Vagina (tissue), 2 donors: Measurements from ENCODE around the gene MAPK9.

Experiments used
- POLR2A ChIP-seq, 2 donors: fragments of 450-650 bp; IDR thresholded peaks; one replicate each; pipeline ENCODE4 v1.6.1; 2017; ENCODE audit warnings: antibody characterized with exemption in 2 of 2, mild to moderate bottlenecking in 2 of 2, moderate library complexity in 2 of 2
- POLR2AphosphoS5 ChIP-seq, 2 donors: sonication (generic); formaldehyde crosslinking; IDR thresholded peaks; one replicate each; pipeline ENCODE4 v1.9.0; 2017; ENCODE audit warnings: antibody characterized with exemption in 2 of 2, mild to moderate bottlenecking in 2 of 2, low read depth in 1 of 2; ENCODE audit not compliant: insufficient read depth in 1 of 2
- TF ChIP-seq, protein P1 (sequence below), 3 experiments: fragments of 450-650 bp in 2 of 3; fragments of 200-600 bp in 1 of 3; sonication (generic) in 1 of 3; IDR thresholded peaks; one replicate each; pipeline ENCODE4 v1.5.1; 2017 to 2019; ENCODE audit warnings: antibody characterized with exemption in 3 of 3, mild to moderate bottlenecking in 2 of 3, moderate library complexity in 2 of 3

DNA sequence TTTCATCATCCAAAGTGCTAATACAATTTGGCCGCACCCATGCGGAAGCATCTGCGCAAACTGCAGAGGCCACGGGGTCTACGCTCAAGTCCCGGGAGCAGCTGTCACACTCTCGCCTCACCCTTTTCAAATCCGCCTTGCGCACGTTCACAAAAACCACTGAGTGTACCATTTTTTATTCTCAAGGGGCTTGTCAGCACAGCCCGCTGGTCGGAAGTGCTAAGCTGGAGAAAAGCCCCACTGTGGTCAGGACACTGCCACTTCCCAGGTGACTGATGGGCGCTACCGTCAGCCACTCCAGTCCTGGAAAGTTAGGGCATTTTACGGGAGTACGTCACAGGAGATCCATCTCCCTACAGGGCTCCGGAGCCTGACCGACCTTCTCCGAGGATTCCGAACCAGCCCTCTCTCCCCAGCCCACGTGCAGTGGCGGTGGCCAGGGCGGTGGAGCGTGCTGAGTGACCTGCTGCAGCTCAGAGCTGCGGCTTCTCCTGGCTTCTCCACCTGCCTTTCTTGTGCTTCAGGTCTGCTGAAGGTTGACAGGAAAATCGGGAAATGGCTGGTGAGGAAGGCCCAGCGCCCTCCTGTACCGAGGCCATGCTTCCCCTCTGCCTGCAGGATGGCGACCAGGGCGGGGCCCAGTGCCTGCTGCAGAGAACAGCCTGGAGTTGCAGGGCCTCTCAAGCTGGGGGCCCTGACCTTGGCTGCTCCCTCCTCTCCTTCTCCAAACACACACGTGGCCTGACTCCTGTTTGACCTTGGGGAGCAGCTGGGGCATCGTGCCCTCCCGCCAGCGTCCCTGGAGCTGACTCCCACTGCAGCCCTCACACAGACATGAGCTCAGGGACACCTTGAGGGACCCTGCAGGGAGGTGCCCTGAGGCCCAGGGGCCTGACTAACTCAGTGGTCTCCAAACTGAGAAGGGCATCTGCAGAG, 97.2 kb downstream of the MAPK9 start:
- TF ChIP-seq POLR2A (IDR thresholded peaks at IDR 0.05) = no peak
- TF ChIP-seq, protein P1, sequence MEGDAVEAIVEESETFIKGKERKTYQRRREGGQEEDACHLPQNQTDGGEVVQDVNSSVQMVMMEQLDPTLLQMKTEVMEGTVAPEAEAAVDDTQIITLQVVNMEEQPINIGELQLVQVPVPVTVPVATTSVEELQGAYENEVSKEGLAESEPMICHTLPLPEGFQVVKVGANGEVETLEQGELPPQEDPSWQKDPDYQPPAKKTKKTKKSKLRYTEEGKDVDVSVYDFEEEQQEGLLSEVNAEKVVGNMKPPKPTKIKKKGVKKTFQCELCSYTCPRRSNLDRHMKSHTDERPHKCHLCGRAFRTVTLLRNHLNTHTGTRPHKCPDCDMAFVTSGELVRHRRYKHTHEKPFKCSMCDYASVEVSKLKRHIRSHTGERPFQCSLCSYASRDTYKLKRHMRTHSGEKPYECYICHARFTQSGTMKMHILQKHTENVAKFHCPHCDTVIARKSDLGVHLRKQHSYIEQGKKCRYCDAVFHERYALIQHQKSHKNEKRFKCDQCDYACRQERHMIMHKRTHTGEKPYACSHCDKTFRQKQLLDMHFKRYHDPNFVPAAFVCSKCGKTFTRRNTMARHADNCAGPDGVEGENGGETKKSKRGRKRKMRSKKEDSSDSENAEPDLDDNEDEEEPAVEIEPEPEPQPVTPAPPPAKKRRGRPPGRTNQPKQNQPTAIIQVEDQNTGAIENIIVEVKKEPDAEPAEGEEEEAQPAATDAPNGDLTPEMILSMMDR (IDR thresholded peaks at IDR 0.05) = no peak
- no peak for TF ChIP-seq POLR2AphosphoS5 (IDR thresholded peaks at IDR 0.05; ENCODE audit: insufficient read depth in 1 of 2, low read depth in 1 of 2)
